ENCODE data around the gene UNC13B.

GRCh38 chr9:35116898-35117551, 44.8 kb upstream of the UNC13B start:
- TF ChIP-seq CTCF (IDR thresholded peaks at IDR 0.05; ENCODE audit: extremely low read depth in 1 of 2, insufficient read depth in 1 of 2, low read depth in 1 of 2, low read length in 2 of 2) (peak; percentile 92), MYC (IDR thresholded peaks at IDR 0.05; ENCODE audit: low read depth, low read length) (no peak), POLR2AphosphoS5 (IDR thresholded peaks at IDR 0.05; ENCODE audit: insufficient read depth, low read depth, low read length) (no peak), POLR2A (IDR thresholded peaks at IDR 0.05; ENCODE audit: low read depth, low read length) (no peak), EZH2 (IDR thresholded peaks at IDR 0.05; ENCODE audit: borderline replicate concordance, low read depth, low read length, severe bottlenecking) (no peak), FOS (IDR thresholded peaks at IDR 0.05; ENCODE audit: borderline replicate concordance, insufficient read depth, low read length) (no peak)

All from endothelial cell of umbilical vein (primary cell).